ENCODE measurements around the gene FUOM. TPM values are rescaled to one million over a fixed set of nuclear protein-coding genes. Genes with fewer than 3 reads are reported as not detected.

The FUOM gene
- total RNA-seq, 1 experiment from 2014 or later = 41.8 TPM

DNA sequence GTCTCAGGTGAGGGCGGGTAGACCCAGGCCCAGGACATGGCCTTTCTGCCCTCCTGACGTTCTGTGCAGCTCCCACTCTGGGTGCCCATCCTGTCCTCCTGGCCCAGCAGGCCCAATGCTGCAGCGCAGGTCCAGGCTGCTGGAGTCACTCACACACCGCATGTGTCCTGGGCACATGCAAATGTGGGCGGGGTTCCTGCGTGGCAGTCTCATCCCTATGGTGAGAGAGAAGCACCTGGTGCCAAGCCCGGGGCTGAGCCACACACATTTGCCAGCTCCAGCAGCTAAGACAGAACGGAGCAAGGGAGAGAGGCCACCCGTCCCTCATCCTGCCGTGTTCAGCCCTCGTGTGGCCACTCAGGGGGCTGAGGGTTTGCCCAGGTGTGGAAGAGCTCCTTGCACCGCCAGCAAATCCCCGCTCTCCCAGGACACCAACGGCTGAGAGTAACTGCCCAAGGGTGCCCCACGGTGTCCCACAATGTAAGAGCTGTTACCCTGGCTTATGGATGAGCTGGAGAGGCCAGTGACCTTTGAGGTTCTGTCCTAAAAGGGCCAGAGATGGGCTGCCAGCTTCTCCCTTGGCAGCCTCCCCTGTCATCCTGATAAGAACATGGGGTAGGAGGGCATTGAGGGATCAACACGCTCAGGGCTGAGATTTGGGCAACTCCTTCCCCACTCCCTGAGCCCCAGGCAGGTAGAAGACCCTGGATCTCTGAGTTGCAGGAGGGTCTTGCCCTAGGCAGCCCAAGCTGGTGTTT, 4.4 kb downstream of the FUOM start:
- H3K9ac ChIP-seq (ENCODE audit: extremely low read depth, insufficient read length, low read length) = no peak overlapping the region
- H3K36me3 Mint-ChIP-seq (ENCODE audit: insufficient read depth in 1 of 3, low read depth in 3 of 3) = peaks cover 0 to 3% (median 3%) of the 10 kb centered on the region in 3 experiments; a peak in 1 of 7 replicates

More for the DNA sequence above, 4.4 kb downstream of the FUOM start:
- H3K23me2 ChIP-seq (ENCODE audit: insufficient read length, low read depth, low read length, poor library complexity, severe bottlenecking) = no peaks in the 10 kb centered on the region
- H3K4me1 ChIP-seq (ENCODE audit: insufficient read depth, low read length) = no peaks in the 10 kb centered on the region
- no peak overlapping the region for H3K56ac ChIP-seq (ENCODE audit: insufficient read length, low read depth, low read length)
- no peak overlapping the region; a peak in 1 of 7 replicates for H3K27ac Mint-ChIP-seq
- H3K79me2 ChIP-seq (ENCODE audit: insufficient read depth, low read length) = no peaks in the 10 kb centered on the region
- no peaks in the 10 kb centered on the region for H3K9me3 Mint-ChIP-seq
- no peak overlapping the region for H3T11ph ChIP-seq (ENCODE audit: low read length)
- H2BK20ac ChIP-seq (ENCODE audit: low read depth, low read length, poor library complexity, severe bottlenecking) = no peak overlapping the region
- H4K91ac ChIP-seq (ENCODE audit: insufficient read length, low read depth, low read length) = no peak overlapping the region
- H3K79me1 ChIP-seq (ENCODE audit: insufficient read depth, low read depth, low read length, poor library complexity, severe bottlenecking) = no peaks in the 10 kb centered on the region
- H4K20me1 ChIP-seq (ENCODE audit: control insufficient read depth, insufficient read depth, insufficient read length) = no peaks in the 10 kb centered on the region
- H3K27ac ChIP-seq (ENCODE audit: insufficient read length, low read depth, low read length) = no peak overlapping the region
- H3K27me3 ChIP-seq (ENCODE audit: insufficient read depth, low read length) = no peaks in the 10 kb centered on the region; the same call in 1 of the 2 replicates
- no peak overlapping the region for H4K5ac ChIP-seq (ENCODE audit: insufficient read length, low read depth, low read length)
- H3K23ac ChIP-seq (ENCODE audit: insufficient read length, low read depth, low read length) = no peak overlapping the region
- H2AFZ ChIP-seq (ENCODE audit: low read length) = no peak overlapping the region
- H3K9me3 ChIP-seq (ENCODE audit: control insufficient read depth, low read depth, low read length) = no peaks in the 10 kb centered on the region
- H3K4me2 ChIP-seq (ENCODE audit: insufficient read depth, insufficient read length, low read length) = no peak overlapping the region
- no peak overlapping the region; a peak in 1 of 5 replicates for H3K4me3 Mint-ChIP-seq
- no peak overlapping the region for H2BK5ac ChIP-seq (ENCODE audit: insufficient read length, low read length)
- H3K4ac ChIP-seq (ENCODE audit: low read depth, low read length) = no peak overlapping the region
- no peak for DNase-seq
- H3K27me3 Mint-ChIP-seq (ENCODE audit: low read depth) = peaks cover 5% of the 10 kb centered on the region
- H2AK5ac ChIP-seq (ENCODE audit: insufficient read length, low read length) = no peak overlapping the region
- no peak overlapping the region for H3K18ac ChIP-seq (ENCODE audit: insufficient read length, low read depth, low read length)
- H2BK15ac ChIP-seq (ENCODE audit: low read depth, low read length) = no peak overlapping the region
- no peak overlapping the region for H4K8ac ChIP-seq (replicated peaks; ENCODE audit: insufficient read length, low read depth, low read length)
- no peak overlapping the region for H2BK120ac ChIP-seq (ENCODE audit: low read depth, low read length, poor library complexity, severe bottlenecking)
- no peak overlapping the region for H2BK12ac ChIP-seq (ENCODE audit: insufficient read length, low read depth, low read length)
- WGBS (ENCODE audit: extremely low coverage, insufficient read length, low lambda C conversion rate) = no CpG with 5 or more reads among the region's 16 CpGs
- H3K14ac ChIP-seq (ENCODE audit: insufficient read depth, low read length) = no peak overlapping the region
- TF ChIP-seq, protein P1, sequence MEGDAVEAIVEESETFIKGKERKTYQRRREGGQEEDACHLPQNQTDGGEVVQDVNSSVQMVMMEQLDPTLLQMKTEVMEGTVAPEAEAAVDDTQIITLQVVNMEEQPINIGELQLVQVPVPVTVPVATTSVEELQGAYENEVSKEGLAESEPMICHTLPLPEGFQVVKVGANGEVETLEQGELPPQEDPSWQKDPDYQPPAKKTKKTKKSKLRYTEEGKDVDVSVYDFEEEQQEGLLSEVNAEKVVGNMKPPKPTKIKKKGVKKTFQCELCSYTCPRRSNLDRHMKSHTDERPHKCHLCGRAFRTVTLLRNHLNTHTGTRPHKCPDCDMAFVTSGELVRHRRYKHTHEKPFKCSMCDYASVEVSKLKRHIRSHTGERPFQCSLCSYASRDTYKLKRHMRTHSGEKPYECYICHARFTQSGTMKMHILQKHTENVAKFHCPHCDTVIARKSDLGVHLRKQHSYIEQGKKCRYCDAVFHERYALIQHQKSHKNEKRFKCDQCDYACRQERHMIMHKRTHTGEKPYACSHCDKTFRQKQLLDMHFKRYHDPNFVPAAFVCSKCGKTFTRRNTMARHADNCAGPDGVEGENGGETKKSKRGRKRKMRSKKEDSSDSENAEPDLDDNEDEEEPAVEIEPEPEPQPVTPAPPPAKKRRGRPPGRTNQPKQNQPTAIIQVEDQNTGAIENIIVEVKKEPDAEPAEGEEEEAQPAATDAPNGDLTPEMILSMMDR (conservative IDR thresholded peaks at IDR 0.05) = no peak
- H3K4me1 Mint-ChIP-seq = peaks cover 2 to 11% of the 10 kb centered on the region in 2 experiments; a peak in 2 of 4 replicates
